SK-MEL-5 (cell line): ENCODE measurements around the gene ZDHHC18. TPM values are rescaled to one million over a fixed set of nuclear protein-coding genes. Genes with fewer than 3 reads are reported as not detected.
"Not testable (repeated sequence)": the region's sequence is repeated elsewhere in the genome, so short reads cannot be mapped to it uniquely, and the experiment has no call there.

Experiments used
- DNase-seq: peaks from one replicate; pipeline ENCODE4 v3.0.0-alpha.2; 2016; ENCODE audit warnings: low read depth, low spot score
- in situ Hi-C: cut with HindIII; loops from 2 replicates; pipeline ENCODE4 v1.10.0; 2016; ENCODE audit warnings: low sequenced_read_pairs, high pct_unique_total_duplicates, low pct_unique_long_range_greater_than_20kb
- total RNA-seq: library from RNA; depleted of rRNA; stranded (reverse); fragments of >200 nt; shearing (Covaris generic); gene quantifications from 2 replicates; pipeline ENCODE4 v1.2.3, GENCODE V29; 2014

Gene ZDHHC18
- total RNA-seq, 1 experiment from 2014 or later = 9.5 TPM

- in situ Hi-C loops = no loop called here
- no peak for DNase-seq
These were observed 1.2 kb downstream of the ZDHHC18 start for GRCh38 chr1:26827663-26828062.

- DNase-seq = no peak
- in situ Hi-C loops = no loop called here
These were observed 2.0 kb downstream of the ZDHHC18 start for GRCh38 chr1:26828411-26828991.

GRCh38 chr1:26829184-26829911, 2.9 kb downstream of the ZDHHC18 start:
- in situ Hi-C loops = no loop called here
- DNase-seq = no peak

DNA sequence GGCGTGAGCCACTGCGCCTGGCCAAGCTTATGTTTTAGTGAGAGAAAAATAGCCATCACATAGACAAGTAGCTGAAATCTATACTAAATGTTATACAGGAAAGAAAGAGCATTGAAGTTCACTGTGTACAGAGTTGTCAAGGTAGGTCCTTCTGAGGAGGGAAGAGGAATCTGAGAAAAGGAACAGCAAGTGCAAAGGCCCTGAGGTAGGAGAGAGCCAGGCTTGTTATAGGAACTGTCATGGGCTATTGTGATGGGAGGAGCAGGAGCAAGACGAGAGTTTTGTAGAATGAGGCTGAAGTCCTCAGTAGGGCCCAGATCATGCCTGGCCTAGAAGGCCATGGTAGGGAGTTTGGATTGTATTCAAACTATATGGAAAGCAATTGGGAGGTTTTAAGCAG, 4.6 kb downstream of the ZDHHC18 start:
- in situ Hi-C loops = no loop called here
- no peak for DNase-seq

GRCh38 chr1:26831546-26832248, 5.2 kb downstream of the ZDHHC18 start:
- in situ Hi-C loops = no loop called here
- no peak for DNase-seq

DNA sequence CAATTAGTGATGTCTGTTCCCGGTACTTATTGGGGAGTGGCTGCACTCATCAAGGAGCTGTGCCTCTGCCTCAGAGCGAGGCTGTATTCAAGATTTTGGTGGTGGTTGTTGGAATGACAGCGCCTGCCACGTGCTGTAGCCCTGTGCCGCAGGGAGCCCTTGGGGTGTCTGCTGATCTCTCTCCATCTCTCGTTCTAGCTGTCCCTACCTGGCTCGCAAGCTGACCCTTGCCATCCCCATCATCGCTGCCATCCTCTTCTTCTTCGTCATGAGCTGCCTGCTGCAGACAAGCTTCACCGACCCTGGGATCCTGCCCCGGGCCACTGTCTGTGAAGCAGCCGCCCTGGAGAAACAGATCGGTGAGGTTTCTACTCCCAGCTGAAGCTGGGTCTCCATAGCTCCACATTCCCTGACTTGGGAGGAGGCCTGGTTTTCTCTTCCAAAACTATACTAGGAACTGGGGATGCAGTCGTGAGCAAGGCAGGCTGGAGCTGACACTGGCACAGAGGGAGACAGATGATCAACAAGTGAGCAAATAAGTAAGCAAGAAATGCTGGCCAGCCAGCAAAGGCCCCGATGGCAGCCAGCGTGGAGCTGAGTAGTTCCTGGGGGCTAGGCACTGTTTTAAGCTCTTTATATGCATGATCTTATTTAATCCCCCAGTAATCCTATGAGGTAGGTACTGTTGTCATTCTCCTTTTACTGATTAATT, 5.9 kb downstream of the ZDHHC18 start:
- DNase-seq = no peak
- in situ Hi-C loops = no loop called here

- in situ Hi-C loops = no loop called here
- DNase-seq = no peak
These were observed 7.2 kb downstream of the ZDHHC18 start for GRCh38 chr1:26833432-26834405.

DNA sequence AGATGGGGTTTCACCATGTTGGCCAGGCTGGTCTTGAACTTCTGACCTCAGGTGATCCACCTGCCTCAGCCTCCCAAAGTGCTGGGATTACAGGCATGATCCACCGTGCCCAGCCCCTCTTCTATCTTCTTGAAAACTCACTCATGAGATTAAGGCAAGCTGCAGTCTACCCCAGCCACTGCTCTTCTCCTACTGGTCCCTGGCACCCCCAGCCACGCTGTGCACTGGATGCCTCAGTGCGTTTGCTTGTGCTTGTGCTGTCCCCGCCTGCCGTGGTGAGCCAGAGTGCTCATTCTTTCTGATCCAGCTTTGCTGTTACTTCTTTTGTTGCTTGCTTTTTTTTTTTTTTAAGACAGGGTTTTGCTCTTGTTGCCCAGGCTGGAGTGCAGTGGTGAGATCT, 11.2 kb downstream of the ZDHHC18 start:
- in situ Hi-C loops, DNase-seq: not testable (repeated sequence)

DNA sequence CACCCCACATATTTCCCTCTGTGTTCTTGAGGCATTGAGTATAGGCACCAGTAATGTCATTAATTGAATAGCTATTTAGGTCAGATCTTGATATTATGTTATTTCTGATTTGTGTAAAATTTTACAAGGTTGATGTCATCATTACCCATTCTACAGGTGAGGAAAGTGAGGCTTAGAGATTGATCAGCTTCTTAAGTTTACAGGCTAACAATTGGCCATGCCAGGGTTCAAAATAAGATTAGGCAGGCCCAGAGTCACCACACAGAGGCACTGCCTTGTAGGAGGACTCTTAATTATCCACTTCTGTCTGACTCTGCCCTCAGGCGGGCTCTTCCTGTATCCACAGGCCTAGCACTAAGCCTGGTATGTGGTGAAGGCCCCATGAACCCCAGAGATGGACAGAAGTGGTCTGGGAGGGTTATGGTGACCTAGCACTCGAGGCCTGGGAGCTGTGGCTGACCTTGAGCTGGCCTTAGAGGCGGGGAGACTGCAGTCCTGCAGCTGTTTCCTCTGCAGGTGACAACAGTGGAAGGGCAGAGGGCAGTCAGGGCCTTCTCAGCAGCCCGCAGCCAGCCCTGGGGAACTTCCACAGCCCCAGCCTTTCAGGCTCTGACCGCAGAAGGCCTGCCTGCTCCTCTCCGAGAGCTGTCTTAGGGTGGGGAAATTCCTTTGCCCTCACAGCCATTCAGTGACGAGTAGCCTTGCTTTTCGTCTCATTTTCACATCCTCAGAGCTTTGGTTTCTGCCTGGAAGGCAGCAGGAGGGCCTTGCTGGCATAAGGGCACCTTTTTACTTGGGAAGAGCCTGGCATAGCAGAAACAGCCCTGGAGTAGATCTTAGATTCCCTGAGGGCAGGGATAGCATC, 12.2 kb downstream of the ZDHHC18 start:
- in situ Hi-C loops = no loop called here
- DNase-seq = no peak

- no peak for DNase-seq
- in situ Hi-C loops = no loop called here
These were observed 12.8 kb downstream of the ZDHHC18 start for GRCh38 chr1:26839339-26839722.

DNA sequence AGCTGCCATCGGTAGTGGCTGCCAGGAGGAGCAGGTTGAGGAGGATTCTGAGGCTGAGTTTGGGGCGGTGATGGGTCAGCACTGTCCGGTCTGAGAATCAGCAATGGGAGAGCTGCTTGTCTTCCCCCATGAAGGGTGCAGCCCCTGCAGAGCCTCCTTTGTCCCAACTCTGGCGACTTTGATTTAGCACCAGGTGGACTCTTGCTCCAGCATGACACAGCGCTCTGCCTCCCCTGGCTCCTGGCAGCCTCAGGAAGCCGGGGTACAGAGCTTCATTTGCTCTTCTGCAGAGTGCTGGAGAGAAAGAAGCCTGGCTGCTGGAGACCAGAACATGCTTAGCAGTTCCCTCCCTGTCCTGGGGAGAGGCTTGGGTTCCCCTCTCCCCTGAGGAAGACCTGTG, 13.3 kb downstream of the ZDHHC18 start:
- no peak for DNase-seq
- in situ Hi-C loops = no loop called here

DNA sequence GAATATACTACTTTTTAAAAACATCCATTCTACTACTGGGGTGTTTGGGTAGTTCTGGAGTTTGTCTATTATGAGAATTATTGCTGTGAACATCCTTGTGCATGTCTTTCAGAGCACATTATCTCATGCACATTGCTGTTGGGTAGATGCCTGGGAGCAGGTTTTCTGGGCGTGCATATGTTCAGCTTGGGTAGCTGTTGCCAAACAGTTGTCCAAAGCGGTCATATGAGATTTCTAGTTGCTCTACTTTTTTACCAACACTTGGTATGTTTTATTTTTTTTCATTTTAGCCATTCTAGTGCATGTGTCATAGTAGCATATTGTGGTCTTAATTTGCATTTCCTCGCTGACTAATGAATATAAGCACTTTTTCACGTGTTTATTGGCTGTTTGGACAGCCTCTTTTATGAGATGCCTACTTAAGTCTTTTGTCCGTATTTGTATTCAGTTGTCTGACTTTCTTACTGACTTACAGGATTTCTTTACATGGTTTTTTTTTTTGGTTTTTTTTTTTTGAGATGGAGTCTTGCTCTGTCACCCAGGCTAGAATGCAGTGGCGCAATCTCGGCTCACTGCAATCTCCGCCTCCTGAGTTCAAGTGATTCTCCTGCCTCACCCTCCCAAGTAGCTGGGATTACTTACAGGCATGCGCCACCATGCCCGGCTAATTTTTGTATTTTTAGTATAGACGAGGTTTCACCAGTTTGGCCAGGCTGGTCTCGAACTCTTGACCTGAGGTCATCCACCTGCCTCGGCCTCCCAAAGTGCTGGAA, 18.1 kb downstream of the ZDHHC18 start:
- in situ Hi-C loops = no loop called here
- no peak for DNase-seq

DNA sequence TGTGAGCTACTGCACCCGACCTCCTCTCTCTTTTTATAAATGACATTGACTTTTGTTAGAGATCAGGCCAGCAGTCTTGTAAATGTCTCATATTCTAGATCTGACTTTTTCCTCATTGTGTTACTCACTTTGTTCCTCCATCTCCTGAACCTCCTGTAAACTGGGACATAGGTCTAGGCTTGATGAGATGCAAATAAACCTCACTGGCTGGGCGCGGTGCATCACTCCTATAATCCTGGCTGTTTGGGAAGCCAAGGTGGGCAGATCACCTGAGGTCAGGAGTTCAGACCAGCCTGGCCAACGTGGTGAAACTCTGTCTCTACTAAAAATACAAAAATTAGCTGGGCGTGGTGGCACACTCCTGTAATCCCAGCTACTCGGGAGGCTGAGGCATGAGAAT, 21.3 kb downstream of the ZDHHC18 start:
- DNase-seq, in situ Hi-C loops: not testable (repeated sequence)

GRCh38 chr1:26848499-26848898, 22.0 kb downstream of the ZDHHC18 start:
- no peak for DNase-seq
- in situ Hi-C loops = no loop called here

DNA sequence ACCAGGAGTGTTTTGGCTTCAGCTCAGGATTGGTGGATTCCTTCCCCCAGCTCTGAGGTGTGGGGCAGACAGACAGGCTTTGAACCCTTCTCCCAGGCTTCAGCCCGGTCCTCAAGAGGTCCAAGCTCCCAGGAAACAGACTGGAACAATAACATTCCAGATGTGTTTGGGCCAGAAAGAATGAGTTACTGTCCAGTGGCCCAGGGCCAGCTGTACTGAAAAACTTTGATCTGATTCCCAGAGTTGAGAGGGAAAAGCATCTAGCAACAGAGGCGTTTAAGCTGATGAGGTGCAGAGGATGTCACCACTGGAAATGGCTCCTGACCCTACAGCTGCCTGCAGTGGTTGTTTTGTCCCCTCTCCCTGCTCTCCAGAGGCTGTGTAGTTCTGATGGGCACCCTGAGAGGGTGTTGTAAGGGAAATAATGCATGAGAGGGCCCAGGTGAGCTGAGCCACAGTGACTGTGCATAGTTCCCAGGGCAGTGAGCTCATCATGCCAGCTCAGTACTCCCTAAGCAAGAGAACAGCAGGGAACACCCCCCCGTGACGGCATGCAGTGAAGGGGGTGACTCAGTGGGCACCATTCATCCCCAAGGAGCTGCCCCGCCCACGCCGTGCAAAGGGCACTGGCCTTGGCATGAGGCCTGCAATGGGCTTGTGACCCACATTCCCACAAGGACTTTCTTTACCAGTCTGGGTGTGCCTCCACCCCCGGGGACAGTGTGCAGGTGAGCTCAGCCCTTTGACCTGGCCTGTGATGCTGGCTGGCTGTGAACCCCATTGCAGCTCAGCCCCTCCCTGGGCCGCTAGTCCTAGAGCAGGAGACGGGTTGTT, 22.7 kb downstream of the ZDHHC18 start:
- in situ Hi-C loops = no loop called here

More for the DNA sequence above, 22.7 kb downstream of the ZDHHC18 start:
- peak; percentile 34 for DNase-seq
